ENCODE measurements around the gene PRCC.
"Not testable (repeated sequence)": the region's sequence is repeated elsewhere in the genome, so short reads cannot be mapped to it uniquely, and the experiment has no call there.

Gene PRCC

GRCh38 chr1:156754219-156754618 is 13.1 kb upstream of the PRCC start:
- no peak for DNase-seq (ENCODE audit: low read depth)
- no peak for TF ChIP-seq CTCF (conservative IDR thresholded peaks at IDR 0.05; ENCODE audit: low read depth, low read length)

DNA sequence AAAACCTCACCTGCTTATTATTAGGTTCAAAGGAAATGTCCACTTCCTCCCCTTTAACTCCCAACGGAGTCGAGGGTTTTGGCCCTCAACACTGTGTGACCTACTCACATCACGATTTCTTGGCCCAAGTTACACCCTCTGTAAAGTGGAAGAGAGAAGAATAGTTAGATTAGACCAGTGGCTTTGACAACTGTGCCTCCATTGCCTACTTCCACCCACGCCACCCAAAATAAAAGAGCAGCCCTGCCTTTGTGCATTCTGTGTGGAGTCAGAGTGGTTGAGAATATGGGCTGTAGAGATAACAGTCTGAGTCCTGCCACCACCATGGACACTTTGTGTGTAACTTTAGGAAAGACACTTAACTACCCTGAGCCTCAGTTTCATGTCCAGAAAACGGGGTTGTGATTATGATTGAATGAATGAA is 11.8 kb upstream of the PRCC start:
- DNase-seq (ENCODE audit: low read depth) = no peak
- no peak for TF ChIP-seq CTCF (conservative IDR thresholded peaks at IDR 0.05; ENCODE audit: low read depth, low read length)
- no peak overlapping the region for H3K4me3 ChIP-seq (ENCODE audit: low read depth, low read length)

More at GRCh38 chr1:156754219-156754618, 13.1 kb upstream of the PRCC start:
- H3K4me3 ChIP-seq (ENCODE audit: low read depth, low read length) = no peak overlapping the region

DNA sequence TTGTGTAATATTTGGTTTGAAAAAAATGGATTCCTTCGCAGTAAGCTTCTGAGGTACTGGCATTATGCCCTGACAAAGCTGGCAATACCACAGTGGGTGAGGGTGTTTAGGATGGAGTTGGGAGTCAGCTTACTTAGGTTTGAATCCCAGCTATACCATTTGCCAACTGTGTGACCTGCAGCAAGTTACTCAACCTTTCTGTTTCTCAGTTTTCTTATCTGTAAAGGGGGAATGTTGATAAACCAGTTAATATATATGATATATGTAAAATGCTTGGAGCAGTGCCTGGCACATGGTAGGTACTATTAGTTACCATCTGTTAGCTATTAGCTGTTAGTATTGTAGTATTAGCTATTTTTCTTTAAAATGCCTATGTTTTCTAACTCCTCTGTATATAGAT is 11.0 kb upstream of the PRCC start:
- DNase-seq (ENCODE audit: low read depth) = no peak
- no peak overlapping the region for H3K4me3 ChIP-seq (ENCODE audit: low read depth, low read length)
- TF ChIP-seq CTCF (conservative IDR thresholded peaks at IDR 0.05; ENCODE audit: low read depth, low read length) = no peak

GRCh38 chr1:156757572-156758253 is 9.6 kb upstream of the PRCC start:
- H3K4me3 ChIP-seq (ENCODE audit: low read depth, low read length); DNase-seq (ENCODE audit: low read depth): not testable (repeated sequence)

DNA sequence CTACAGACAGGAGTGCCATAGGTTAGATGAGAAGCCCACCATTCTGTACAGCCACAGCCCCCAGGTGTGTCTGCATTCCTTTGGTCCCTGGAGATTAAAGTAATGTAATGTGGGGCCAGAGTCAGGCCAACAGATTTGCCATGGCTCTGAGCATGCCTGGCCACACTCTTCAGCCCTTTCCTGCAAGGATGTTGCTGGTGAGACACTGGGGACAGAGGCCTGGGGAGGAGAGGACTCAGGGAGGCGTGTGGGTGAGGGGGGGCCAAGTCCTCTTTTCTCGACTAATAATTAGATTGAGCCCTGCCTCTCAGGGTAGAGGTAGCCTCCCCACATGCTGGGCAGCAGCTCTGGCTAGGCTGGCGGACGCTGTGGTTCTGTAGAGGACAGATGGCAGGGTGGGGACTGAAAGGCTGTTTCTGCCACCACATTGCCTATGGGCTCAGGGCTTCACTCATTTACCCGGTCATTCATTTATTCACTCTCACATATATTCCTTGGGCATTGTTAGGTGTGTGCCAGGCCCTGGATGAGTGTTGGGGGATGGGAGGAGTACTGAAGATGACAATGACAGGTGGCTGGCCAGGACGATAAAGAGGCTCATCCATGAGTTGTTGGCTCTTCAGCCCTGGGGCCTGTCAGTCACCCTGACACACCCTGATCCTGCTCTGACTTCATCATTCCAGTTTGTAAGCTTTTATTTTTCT is 7.1 kb upstream of the PRCC start:
- H3K4me3 ChIP-seq (ENCODE audit: low read depth, low read length) = no peak overlapping the region
- no peak for TF ChIP-seq CTCF (conservative IDR thresholded peaks at IDR 0.05; ENCODE audit: low read depth, low read length)
- DNase-seq (ENCODE audit: low read depth) = no peak

- no peak for DNase-seq (ENCODE audit: low read depth)
- no peak overlapping the region for H3K4me3 ChIP-seq (ENCODE audit: low read depth, low read length)
- no peak for TF ChIP-seq CTCF (conservative IDR thresholded peaks at IDR 0.05; ENCODE audit: low read depth, low read length)
Measured at GRCh38 chr1:156760796-156761104, 6.6 kb upstream of the PRCC start.

DNA sequence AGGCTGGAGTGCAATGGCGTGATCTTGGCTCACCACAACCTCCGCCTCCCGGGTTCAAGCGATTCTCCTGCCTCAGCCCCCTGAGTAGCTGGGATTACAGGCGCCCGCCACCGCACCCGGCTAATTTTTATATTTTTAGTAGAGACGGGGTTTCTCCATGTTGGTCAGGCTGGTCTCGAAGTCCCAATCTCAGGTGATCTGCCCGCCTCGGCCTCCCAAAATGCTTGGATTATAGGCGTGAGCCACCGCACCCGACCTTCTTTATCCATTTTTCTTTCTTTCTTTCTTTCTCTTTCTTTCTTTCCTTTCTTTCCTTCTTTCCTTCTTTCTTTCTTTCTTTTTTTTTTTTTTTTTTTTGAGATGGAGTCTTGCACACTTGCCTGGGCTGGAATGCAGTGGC is 2.2 kb upstream of the PRCC start:
- DNase-seq (ENCODE audit: low read depth); H3K4me3 ChIP-seq (ENCODE audit: low read depth, low read length): not testable (repeated sequence)

GRCh38 chr1:156765666-156766065 is 1.7 kb upstream of the PRCC start:
- no peak for TF ChIP-seq CTCF (conservative IDR thresholded peaks at IDR 0.05; ENCODE audit: low read depth, low read length)
- H3K4me3 ChIP-seq (ENCODE audit: low read depth, low read length) = no peak overlapping the region
- no peak for DNase-seq (ENCODE audit: low read depth)
